Ishikawa (cell line): ENCODE data around the gene FLYWCH1.

Experiments used
- CEBPB ChIP-seq: IDR thresholded peaks from 2 replicates; pipeline ENCODE4 v1.6.1; 2012
- CREB1 ChIP-seq: IDR thresholded peaks from 2 replicates; pipeline ENCODE4 v1.6.1; 2012; ENCODE audit warnings: low read depth
- EGR1 ChIP-seq: IDR thresholded peaks from 2 replicates; pipeline ENCODE4 v1.6.1; 2012
- EP300 ChIP-seq: IDR thresholded peaks from 2 replicates; pipeline ENCODE4 v1.6.1; 2012; ENCODE audit warnings: borderline replicate concordance
- FOXM1 ChIP-seq: IDR thresholded peaks from 2 replicates; pipeline ENCODE4 v1.6.1; 2012; ENCODE audit warnings: low read depth, borderline replicate concordance
- NFIC ChIP-seq: IDR thresholded peaks from 2 replicates; pipeline ENCODE4 v1.6.1; 2012
- RAD21 ChIP-seq: IDR thresholded peaks from 2 replicates; pipeline ENCODE4 v1.6.1; 2012; ENCODE audit warnings: low read depth
- REST ChIP-seq: IDR thresholded peaks from 2 replicates; pipeline ENCODE4 v1.6.1; 2012; ENCODE audit warnings: low read depth, mild to moderate bottlenecking
- TAF1 ChIP-seq: IDR thresholded peaks from 2 replicates; pipeline ENCODE4 v1.6.1; 2012; ENCODE audit warnings: low read depth, mild to moderate bottlenecking
- TCF12 ChIP-seq: IDR thresholded peaks from 2 replicates; pipeline ENCODE4 v1.6.1; 2012; ENCODE audit warnings: low read depth
- TEAD4 ChIP-seq: IDR thresholded peaks from 2 replicates; pipeline ENCODE4 v1.6.1; 2012
- USF1 ChIP-seq: IDR thresholded peaks from 2 replicates; pipeline ENCODE4 v1.6.1; 2012
- YY1 ChIP-seq: IDR thresholded peaks from 2 replicates; pipeline ENCODE4 v1.6.1; 2012; ENCODE audit warnings: low read depth
- ZBTB7A ChIP-seq: IDR thresholded peaks from 2 replicates; pipeline ENCODE4 v1.6.1; 2012; ENCODE audit warnings: low read depth

FLYWCH1 gene

GRCh38 chr16:2911638-2912329 is at the start of gene FLYWCH1:
Gene FLYWCH1 (plus strand): TSS chr16:2911931. CDS start chr16:2929686, 17,755 bp downstream.
- TF ChIP-seq TCF12 (no peak), YY1 (peak; percentile 60; the same call in 1 of the 2 replicates), TEAD4 (no peak), REST (no peak), USF1 (peak; percentile 22; the same call in 1 of the 2 replicates), ZBTB7A (peak; percentile 100)

- TF ChIP-seq FOXM1 (no peak), EP300 (no peak), YY1 (no peak), REST (no peak), NFIC (no peak), EGR1 (no peak), USF1 (no peak), RAD21 (no peak), TAF1 (no peak)
These were observed 46.1 kb upstream of the FLYWCH1 start for GRCh38 chr16:2865651-2866050.

GRCh38 chr16:2866431-2866830 is 45.3 kb upstream of the FLYWCH1 start:
- no peak for TF ChIP-seq TCF12
- TF ChIP-seq USF1: no peak
- no peak for TF ChIP-seq TAF1

- TF ChIP-seq USF1 (no peak), YY1 (no peak), FOXM1 (no peak), CREB1 (no peak), CEBPB (no peak), REST (no peak), TEAD4 (no peak), RAD21 (no peak)
These were observed 44.1 kb upstream of the FLYWCH1 start for GRCh38 chr16:2867661-2867986.
